Renal cortical epithelial cell (primary cell): ENCODE measurements around the gene WNK3. TPM values are rescaled to one million over a fixed set of nuclear protein-coding genes. Genes with fewer than 3 reads are reported as not detected.
"Not testable (repeated sequence)": the region's sequence is repeated elsewhere in the genome, so short reads cannot be mapped to it uniquely, and the experiment has no call there.

ENCODE experiments used
- DNase-seq: peaks from one replicate; pipeline ENCODE4 v3.0.0-alpha.2; 2011; ENCODE audit warnings: low read depth
- total RNA-seq: library from RNA; depleted of rRNA; stranded (reverse); fragments of >200 nt; gene quantifications from 2 replicates; pipeline ENCODE4 v1.2.3, GENCODE V29; 2014

The WNK3 gene
- total RNA-seq, result 1.9 and 6.7 TPM in 2 replicates

DNA sequence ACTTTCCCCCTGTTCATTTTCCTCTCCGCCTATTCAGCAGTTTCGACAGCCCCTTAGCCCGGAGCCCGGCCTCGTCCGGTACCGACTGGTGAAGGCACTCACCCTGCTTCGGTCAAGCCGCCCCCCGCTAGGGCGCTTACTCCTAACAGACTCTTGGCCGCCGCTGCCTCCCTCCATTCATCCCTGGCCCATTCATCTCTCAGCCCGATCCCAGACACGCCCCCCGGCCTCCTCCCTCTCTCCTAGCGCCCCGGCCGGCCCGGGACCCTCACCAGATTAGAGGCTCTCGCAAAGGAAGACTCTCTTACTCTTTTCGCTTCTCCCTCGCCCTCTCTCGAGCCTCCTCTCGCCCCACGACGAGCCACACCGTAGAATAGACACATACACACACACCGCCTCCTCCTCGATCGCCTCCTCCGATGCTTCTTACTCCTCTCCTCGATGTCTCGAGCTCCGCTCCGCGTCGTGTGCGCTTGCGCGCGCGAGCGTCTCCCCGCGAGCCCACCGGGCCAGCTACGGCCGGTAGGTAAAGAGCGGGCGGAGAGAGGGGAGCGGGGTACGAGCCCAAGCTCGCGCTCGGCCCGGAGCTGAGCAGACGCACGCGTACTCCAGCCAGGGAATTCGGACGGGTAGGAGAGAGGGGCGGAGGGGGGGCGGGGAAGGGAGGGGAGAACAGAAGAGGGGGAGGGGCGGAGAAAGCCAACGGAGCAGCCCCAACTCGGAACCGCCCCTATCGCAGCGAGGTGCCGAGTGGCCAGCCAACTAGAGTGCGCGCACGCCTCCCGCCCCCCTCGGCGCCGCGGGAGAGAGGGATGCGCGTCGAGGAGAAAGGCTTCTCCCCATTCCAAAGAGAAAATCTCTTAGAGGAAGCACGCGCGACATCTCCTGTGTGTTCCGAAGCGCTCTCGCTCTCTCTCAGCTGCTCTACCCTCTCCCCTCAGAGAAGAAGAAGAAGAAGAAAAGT, at the start of gene WNK3:
Gene WNK3 (minus strand): TSS at position 633 of the 964 bp plus-strand sequence.
- peak; percentile 33 for DNase-seq

- DNase-seq, result no peak
Observed at GRCh38 chrX:54407266-54407665, 49.4 kb upstream of the WNK3 start.

- no peak for DNase-seq
Observed at GRCh38 chrX:54397113-54397512, 39.3 kb upstream of the WNK3 start.

DNA sequence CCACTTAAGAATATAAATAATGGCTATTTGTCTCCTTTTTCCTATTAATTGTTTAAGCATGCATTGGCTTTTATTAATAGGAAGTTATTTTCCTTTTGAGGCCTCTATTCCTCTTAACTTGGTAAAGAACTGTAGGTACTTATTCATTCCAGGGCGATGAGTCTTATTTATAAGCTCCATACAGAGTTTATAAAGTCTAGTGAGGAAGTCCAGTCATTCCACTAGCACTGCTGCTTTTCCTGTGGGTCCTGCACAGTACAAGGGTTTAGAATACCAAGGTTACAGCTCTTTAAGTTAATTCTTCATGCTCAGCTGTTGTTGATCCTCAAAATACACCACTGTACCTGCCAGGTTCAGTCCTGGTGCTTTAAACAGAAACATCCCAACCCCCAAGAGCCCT, 28.5 kb upstream of the WNK3 start:
- no peak for DNase-seq

GRCh38 chrX:54384661-54385060, 26.8 kb upstream of the WNK3 start:
- DNase-seq, result not testable (repeated sequence)

GRCh38 chrX:54359408-54359807, 1.6 kb upstream of the WNK3 start:
- DNase-seq, result no peak

DNA sequence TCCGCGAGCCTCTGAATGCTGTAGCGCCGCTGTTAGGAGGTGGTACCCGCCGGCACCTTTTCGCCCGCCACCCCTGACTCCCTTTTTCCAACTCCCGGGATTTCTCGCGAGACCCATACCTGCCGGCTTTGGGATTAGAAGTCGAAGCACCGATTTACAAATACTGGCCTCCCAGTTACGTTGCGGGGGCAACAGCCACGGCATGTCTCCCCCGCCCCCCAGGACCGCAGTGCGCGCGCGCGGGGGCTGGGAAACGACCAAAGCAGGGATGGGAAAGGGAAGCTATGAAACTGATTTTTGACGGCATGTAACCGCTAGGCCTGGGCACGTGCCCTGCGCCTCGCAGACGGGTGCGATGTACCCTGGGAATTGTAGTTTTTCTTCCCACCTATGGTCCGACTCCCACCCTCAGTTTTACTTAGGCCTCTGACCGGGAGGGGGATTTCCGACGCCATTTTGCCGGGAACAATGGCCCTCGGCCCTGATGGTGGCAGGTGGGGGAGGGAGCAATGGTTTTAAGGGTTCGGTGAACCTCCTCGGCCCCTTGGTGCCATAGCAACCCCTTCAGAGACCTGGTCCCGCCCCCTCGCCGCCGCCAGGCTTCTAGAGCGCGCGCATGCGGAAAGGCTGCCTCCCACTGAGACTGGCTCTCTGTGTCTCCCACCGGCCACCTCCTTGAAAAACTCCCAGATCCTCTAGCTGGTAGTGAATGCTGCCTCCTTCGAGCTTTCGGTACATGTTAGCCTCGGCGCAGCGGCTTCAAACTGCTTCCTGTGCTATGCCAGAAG, 772 bp upstream of the WNK3 start:
- peak; percentile 47 for DNase-seq

DNA sequence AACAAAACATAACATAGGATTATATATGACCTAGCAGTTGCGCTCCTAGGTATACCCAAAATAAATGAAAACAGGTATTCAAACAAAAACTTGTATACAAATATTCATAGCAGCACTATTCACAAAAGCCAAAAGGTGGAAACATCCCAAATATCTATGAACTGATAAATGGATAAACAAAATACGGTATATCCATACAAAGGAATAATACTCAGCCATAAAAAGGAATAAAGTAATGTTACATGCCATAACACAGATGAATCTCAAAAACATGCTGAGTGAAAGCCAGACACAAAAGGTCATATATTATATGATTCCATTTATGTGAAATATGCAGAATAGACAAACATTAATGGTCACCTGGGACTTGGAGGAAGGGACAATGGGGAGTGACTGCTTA, 5.2 kb downstream of the WNK3 start:
- no peak for DNase-seq

GRCh38 chrX:54337383-54337782, 20.5 kb downstream of the WNK3 start:
- not testable (repeated sequence) for DNase-seq

- DNase-seq, result no peak
Observed at GRCh38 chrX:54325077-54325476, 32.8 kb downstream of the WNK3 start.

DNA sequence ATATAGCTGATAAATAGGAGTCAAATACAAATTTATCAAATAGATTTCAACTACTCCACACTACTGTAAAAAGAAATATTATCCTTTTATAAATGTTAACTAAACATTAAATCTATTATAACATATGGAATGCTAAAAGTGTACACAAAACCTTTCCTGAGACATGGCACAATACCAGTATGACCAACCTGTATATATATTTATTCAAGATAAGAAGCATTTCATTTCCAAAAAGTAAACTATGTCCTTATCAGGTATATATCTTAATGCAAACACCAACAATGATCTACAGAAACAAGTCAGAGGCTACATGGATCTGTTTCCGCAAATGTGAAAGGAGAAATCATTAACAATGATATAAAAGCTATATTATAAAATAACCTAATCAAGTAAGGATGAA, 37.8 kb downstream of the WNK3 start:
- no peak for DNase-seq

GRCh38 chrX:54306379-54306778, 51.5 kb downstream of the WNK3 start:
- DNase-seq, result no peak

- DNase-seq, result no peak
Observed at GRCh38 chrX:54301516-54301915, 56.3 kb downstream of the WNK3 start.

DNA sequence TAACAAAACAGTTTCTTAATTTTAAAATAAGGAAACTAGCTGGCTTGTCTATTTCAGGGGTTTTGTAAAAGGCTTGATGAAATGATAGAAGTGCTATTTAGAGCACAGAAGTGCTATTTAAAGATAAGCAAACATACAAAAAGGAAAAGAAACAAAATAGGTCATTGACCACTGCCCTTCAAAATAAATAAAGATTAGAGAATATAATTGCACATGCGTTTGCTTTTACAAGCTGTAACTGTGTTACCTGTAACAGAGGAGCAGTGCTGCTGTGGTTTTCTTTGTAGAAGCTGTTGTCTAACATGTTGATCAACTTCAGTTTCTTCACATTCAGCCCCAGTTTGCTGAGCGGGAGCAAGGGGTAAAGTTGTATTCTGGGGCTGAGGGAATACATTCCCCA, 63.5 kb downstream of the WNK3 start:
- no peak for DNase-seq

- DNase-seq, result no peak
Observed at GRCh38 chrX:54292755-54293154, 65.1 kb downstream of the WNK3 start.

- DNase-seq, result no peak
Observed at GRCh38 chrX:54291758-54292157, 66.1 kb downstream of the WNK3 start.

DNA sequence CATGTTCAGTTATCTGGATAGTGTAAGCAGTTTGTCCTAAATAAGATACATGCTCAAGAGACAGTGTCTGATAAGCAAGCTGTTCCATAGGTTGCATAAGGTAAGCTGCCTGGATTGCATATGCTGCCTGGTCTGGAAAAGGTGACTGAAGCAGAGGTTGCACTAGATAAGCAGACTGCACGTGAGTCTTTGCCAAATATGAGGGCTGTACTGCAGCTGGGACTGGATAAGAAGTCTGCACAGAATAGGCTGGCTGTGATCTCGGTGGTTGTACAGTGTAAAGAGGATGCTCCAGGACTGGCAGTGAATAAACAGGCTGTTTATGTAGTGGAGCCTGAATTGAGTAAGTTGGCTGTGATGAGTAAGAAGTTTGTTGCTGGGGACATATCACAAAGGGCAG, 68.9 kb downstream of the WNK3 start:
- DNase-seq, result no peak

DNA sequence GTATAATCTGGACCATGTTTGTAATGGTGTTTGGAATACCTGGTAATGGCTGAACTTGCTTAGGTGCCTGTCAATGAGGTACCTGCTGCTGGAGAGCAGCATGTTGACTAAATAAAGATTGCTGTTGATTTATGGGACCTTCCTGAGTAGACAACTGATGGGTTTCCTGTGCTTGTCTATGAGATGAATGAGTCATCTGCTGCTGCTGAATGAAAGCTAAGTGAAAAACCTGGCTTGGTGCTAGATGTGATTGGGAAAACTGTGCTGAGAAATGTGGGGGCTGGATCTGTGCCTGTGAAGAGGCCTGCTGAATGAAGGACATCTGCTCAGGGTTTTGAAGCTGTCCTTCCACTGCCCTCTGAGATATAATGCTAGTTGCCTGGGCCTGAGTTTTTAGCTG, 69.6 kb downstream of the WNK3 start:
- DNase-seq, result peak; percentile 0

GRCh38 chrX:54281676-54282075, 76.2 kb downstream of the WNK3 start:
- DNase-seq, result no peak

DNA sequence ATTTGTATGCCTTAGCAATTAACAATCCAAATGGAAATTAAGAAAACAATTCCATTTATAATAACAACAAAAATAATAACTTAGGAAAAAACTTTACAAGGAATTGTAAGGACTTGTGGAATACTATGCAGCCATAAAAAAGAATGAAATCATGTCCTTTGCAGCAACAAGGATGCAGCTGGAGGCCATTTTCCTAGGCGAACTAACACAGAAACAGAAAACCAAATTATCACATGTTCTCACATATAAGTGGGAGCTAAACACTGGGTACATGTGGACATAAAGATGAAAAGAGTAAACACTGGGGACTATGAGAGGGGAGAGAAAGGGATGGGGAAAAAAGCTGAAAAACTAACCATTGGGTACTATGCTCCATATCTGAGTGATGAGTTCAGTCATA, 77.4 kb downstream of the WNK3 start:
- no peak for DNase-seq

DNA sequence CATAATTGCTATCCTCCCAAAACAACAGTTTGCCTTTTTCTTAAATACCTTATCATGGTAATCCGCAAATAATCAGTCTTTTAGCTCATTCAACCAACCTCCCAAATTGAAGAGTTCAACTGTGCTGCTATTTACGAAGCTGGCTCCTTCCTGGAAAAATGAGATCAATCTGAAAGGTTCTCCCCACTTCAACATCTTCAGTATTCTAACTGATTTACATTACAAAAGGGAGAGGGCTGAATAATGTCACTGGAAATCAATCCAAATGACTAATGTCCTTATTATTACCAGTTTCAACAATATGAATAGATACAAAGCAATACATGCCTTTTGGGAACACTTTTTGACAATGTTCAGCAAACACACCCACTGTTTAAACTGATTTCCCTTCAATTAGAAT, 86.2 kb downstream of the WNK3 start:
- DNase-seq, result no peak

DNA sequence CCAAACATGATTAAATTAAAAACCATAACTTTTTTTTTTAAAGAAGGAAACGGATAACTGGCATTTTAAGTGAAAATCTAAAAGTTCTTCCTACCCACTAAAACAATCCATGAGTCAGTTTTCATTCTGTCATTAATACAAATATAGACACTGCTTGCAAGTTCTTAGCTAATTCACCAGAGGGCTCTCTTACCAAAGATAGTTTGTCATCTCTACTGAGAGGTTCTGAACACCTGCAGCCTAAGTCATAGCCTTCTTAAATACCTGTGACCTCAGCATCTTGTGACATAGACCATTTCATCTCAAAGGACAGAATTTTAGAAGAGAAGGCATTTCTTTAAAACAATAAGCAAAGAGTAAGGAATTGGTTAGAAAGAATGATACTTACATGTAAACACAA, 109.5 kb downstream of the WNK3 start:
- peak; percentile 52 for DNase-seq

DNA sequence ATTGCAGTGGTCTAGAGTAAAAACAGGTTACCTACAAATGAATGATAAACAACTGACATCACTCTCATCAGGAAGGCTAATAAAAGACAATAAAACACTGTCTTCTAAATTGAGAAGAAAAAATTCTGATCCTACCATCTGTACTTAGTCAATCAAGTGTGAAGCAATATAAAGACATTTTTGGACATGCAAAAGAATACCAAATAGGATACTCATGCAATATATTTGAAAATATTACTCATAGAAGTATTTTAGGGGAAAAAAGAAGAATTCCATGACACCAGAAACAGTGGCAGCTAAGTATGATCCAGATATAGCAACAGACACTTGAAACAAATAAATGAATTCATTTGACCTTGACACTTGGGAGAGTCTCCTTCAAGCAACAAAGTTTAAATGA, 111.0 kb downstream of the WNK3 start:
- no peak for DNase-seq
